OCI-LY7 (cell line): ENCODE measurements around the gene SPG11. TPM values are rescaled to one million over a fixed set of nuclear protein-coding genes. Genes with fewer than 3 reads are reported as not detected.

Experiments used
- BruUV-seq: library from RNA; stranded (reverse); fragments of 400-500 nt; replicated peaks from 2 replicates; lab custom pipeline; 2021; lab: Mats Ljungman, UMichigan
- CTCF ChIA-PET: fragments of 300-600 bp; sonication (Branson Sonifier 250); formaldehyde crosslinking; loops from one replicate; lab custom pipeline; 2022; ENCODE audit warnings: antibody characterized with exemption; ENCODE audit not compliant: unreplicated experiment; lab: Charles Lee
- POLR2A ChIA-PET: fragments of 300-600 bp; sonication (Branson Sonifier 250); formaldehyde crosslinking; loops from one replicate; lab custom pipeline; 2022; ENCODE audit warnings: antibody characterized with exemption; lab: Charles Lee
- DNase-seq: peaks from one replicate; pipeline ENCODE4 v3.0.0-alpha.2; 2015; ENCODE audit warnings: low spot score
- H2AFZ ChIP-seq: fragments of 200-600 bp; sonication (generic), shearing (Covaris generic); 2 replicates; pipeline ENCODE4 v1.6.1; 2014; ENCODE audit warnings: mild to moderate bottlenecking, antibody characterized with exemption, low read length, moderate library complexity
- H3K27ac ChIP-seq: fragments of 200-600 bp; sonication (generic); 2 replicates; pipeline ENCODE4 v1.5.1; 2014; ENCODE audit warnings: mixed run types, low read depth, mild to moderate bottlenecking, moderate library complexity, low read length, inconsistent platforms; ENCODE audit not compliant: poor library complexity, severe bottlenecking
- H3K36me3 ChIP-seq: fragments of 200-600 bp; sonication (generic); 2 replicates; pipeline ENCODE4 v1.6.1; 2014; ENCODE audit warnings: mild to moderate bottlenecking, antibody characterized with exemption, low read length, moderate library complexity, mixed read lengths; ENCODE audit not compliant: insufficient read depth
- H3K4me1 ChIP-seq: fragments of 200-600 bp; sonication (generic); 2 replicates; pipeline ENCODE4 v1.5.1; 2014; ENCODE audit warnings: mild to moderate bottlenecking, low read length; ENCODE audit not compliant: insufficient read depth, poor library complexity, severe bottlenecking
- H3K4me2 ChIP-seq: fragments of 200-600 bp; sonication (generic); 2 replicates; pipeline ENCODE4 v1.6.1; 2014; ENCODE audit warnings: mild to moderate bottlenecking, low read length
- H3K4me3 ChIP-seq: fragments of 200-600 bp; sonication (generic); 2 replicates; pipeline ENCODE4 v1.5.1; 2014; ENCODE audit warnings: mild to moderate bottlenecking, low read depth, low read length; ENCODE audit not compliant: poor library complexity, severe bottlenecking
- H3K79me2 ChIP-seq: fragments of 200-600 bp; sonication (generic); 2 replicates; pipeline ENCODE4 v1.6.1; 2016; ENCODE audit warnings: low read depth, mild to moderate bottlenecking, low read length, moderate library complexity, mixed read lengths; ENCODE audit not compliant: insufficient read depth
- H3K9me2 ChIP-seq: fragments of 200-600 bp; sonication (generic); 2 replicates; pipeline ENCODE4 v1.6.1; 2016; ENCODE audit warnings: mild to moderate bottlenecking, low read length, mixed read lengths; ENCODE audit not compliant: insufficient read depth
- H3K9me3 ChIP-seq: fragments of 200-600 bp; sonication (generic); 2 replicates; pipeline ENCODE4 v1.6.1; 2014; ENCODE audit warnings: mild to moderate bottlenecking, mixed run types, low read length, mixed read lengths
- H4K20me1 ChIP-seq: fragments of 200-600 bp; sonication (generic); 2 replicates; pipeline ENCODE4 v1.6.1; 2014; ENCODE audit warnings: mild to moderate bottlenecking, antibody characterized with exemption, low read length, moderate library complexity, mixed read lengths; ENCODE audit not compliant: insufficient read depth
- CTCF ChIP-seq: fragments of 200-600 bp; sonication (generic); conservative IDR thresholded peaks from 2 replicates; pipeline ENCODE4 v1.5.1; 2014; ENCODE audit warnings: mild to moderate bottlenecking, antibody characterized with exemption, low read length, moderate library complexity, mixed read lengths
- EZH2phosphoT487 ChIP-seq: fragments of 200-600 bp; sonication (generic); IDR thresholded peaks from 2 replicates; pipeline ENCODE4 v1.6.1; 2018; ENCODE audit warnings: low read depth, borderline replicate concordance, mild to moderate bottlenecking, mixed run types, antibody characterized with exemption, low read length, moderate library complexity, mixed read lengths
- intact Hi-C: fragments of 100-400 bp; cut with micrococcal nuclease; formaldehyde crosslinking; loops from one replicate; pipeline ENCODE4 v1.10.0; 2022; ENCODE audit not compliant: unreplicated experiment
- total RNA-seq, 2 experiments: library from RNA; depleted of rRNA in 1 of 2; stranded (reverse); fragments of >200 nt in 1 of 2; shearing (Covaris generic) in 1 of 2; gene quantifications; 2 replicates each; pipeline ENCODE4 v1.2.3, GENCODE V29; 2014 to 2022

SPG11 gene
- total RNA-seq, 2 experiments from 2014 or later = 69.1 to 92.8 TPM

- peaks cover 9% of the 10 kb centered on the region for H3K4me1 ChIP-seq
- H3K9me3 ChIP-seq = no peaks in the 10 kb centered on the region
- ChIA-PET CTCF (interaction anchor here (1.0 kb wide), 1 partner anchor 19 kb away, joined by 3 read pairs; the partner anchor contains the start of gene SPG11), POLR2A (interaction anchor here (1.1 to 1.3 kb wide), 2 partner anchors 10 to 23 kb away, joined by 3 read pairs; no protein-coding TSS in a partner anchor)
- no peaks in the 10 kb centered on the region for H3K36me3 ChIP-seq
- H3K9me2 ChIP-seq = no peaks in the 10 kb centered on the region
- H2AFZ ChIP-seq = peak overlapping the region; percentile 61; the same call in 1 of the 2 replicates
- no peak overlapping the region for H3K4me3 ChIP-seq
- no peak for TF ChIP-seq CTCF
- TF ChIP-seq EZH2phosphoT487 = no peak
- no TSS peak for BruUV-seq
- DNase-seq = no peak
- H3K79me2 ChIP-seq = no peaks in the 10 kb centered on the region
- no peaks in the 10 kb centered on the region for H4K20me1 ChIP-seq
- intact Hi-C loops = no loop called here
- no peak overlapping the region for H3K27ac ChIP-seq
- no peak overlapping the region for H3K4me2 ChIP-seq
These were observed 18.7 kb upstream of the SPG11 start for GRCh38 chr15:44682211-44682610.

GRCh38 chr15:44676676-44677075 lies 13.2 kb upstream of the SPG11 start:
- H3K4me1 ChIP-seq = peaks cover 14% of the 10 kb centered on the region
- no peak overlapping the region for H3K27ac ChIP-seq
- TF ChIP-seq EZH2phosphoT487 (no peak), CTCF (no peak)
- no peak overlapping the region for H2AFZ ChIP-seq
- no TSS peak for BruUV-seq
- H3K9me2 ChIP-seq = no peaks in the 10 kb centered on the region
- no peak overlapping the region for H3K4me3 ChIP-seq
- no peaks in the 10 kb centered on the region for H3K9me3 ChIP-seq
- no peak overlapping the region for H3K4me2 ChIP-seq
- H3K36me3 ChIP-seq = no peaks in the 10 kb centered on the region
- ChIA-PET POLR2A (no interaction called here), CTCF (interaction anchor here (1.3 kb wide), 1 partner anchor 59 kb away, joined by 3 read pairs; the partner anchor contains the start of gene TRIM69)
- no peak for DNase-seq
- H3K79me2 ChIP-seq = no peaks in the 10 kb centered on the region
- no peaks in the 10 kb centered on the region for H4K20me1 ChIP-seq
- intact Hi-C loops = no loop called here

- H2AFZ ChIP-seq = no peak overlapping the region
- TF ChIP-seq EZH2phosphoT487 (no peak), CTCF (no peak)
- H3K79me2 ChIP-seq = no peaks in the 10 kb centered on the region
- ChIA-PET POLR2A (no interaction called here), CTCF (no interaction called here)
- H3K4me3 ChIP-seq = no peak overlapping the region
- H3K4me2 ChIP-seq = no peak overlapping the region
- H4K20me1 ChIP-seq = no peaks in the 10 kb centered on the region
- no peaks in the 10 kb centered on the region for H3K9me3 ChIP-seq
- no peaks in the 10 kb centered on the region for H3K36me3 ChIP-seq
- H3K27ac ChIP-seq = no peak overlapping the region
- H3K9me2 ChIP-seq = no peaks in the 10 kb centered on the region
- DNase-seq = no peak
- H3K4me1 ChIP-seq = peaks cover 21% of the 10 kb centered on the region
- no TSS peak for BruUV-seq
- intact Hi-C loops = no loop called here
These were observed 12.4 kb upstream of the SPG11 start for GRCh38 chr15:44675911-44676310.
